NT2/D1 (cell line): ENCODE measurements around the gene TLE5.
"Not testable (repeated sequence)": the region's sequence is repeated elsewhere in the genome, so short reads cannot be mapped to it uniquely, and the experiment has no call there.

Experiments used
- SUZ12 ChIP-seq: IDR thresholded peaks from 2 replicates; pipeline ENCODE4 v1.6.1; 2011; ENCODE audit not compliant: insufficient read length, insufficient read depth; ENCODE audit errors: extremely low read depth
- YY1 ChIP-seq: IDR thresholded peaks from 2 replicates; pipeline ENCODE4 v1.6.1; 2011; ENCODE audit not compliant: insufficient read length, insufficient read depth
- ZNF274 ChIP-seq: IDR thresholded peaks from 2 replicates; pipeline ENCODE4 v1.6.1; 2011; ENCODE audit warnings: mild to moderate bottlenecking, low read depth, low read length

GRCh38 chr19:3036977-3037544, 25.2 kb downstream of the TLE5 start:
- not testable (repeated sequence) for TF ChIP-seq ZNF274, SUZ12, YY1
